Upper lobe of left lung (tissue), 6 donors: Measurements from ENCODE around the gene ABCB11. TPM values are rescaled to one million over a fixed set of nuclear protein-coding genes. Genes with fewer than 3 reads are reported as not detected.

ENCODE experiments used
- ATAC-seq, 2 donors: fragments of 200-7000 bp; cut with Tn5 transposase; one replicate each; pipeline ENCODE4 v1.9.1; 2022; ENCODE audit warnings: mild to moderate bottlenecking in 2 of 2, moderate library complexity in 2 of 2; ENCODE audit not compliant: low FRiP score in 2 of 2
- DNase-seq, 2 donors: peaks; one replicate each; pipeline ENCODE4 v3.0.0-alpha.2; 2019 to 2020
- H3K27ac ChIP-seq, 4 donors: fragments of 200-600 bp; sonication (generic); one replicate each; pipeline ENCODE4 v1.5.1; 2016 to 2019
- H3K27me3 ChIP-seq, 4 donors: fragments of 200-600 bp; sonication (generic); one replicate each; pipeline ENCODE4 v1.5.1; 2017 to 2019
- H3K36me3 ChIP-seq, 4 donors: fragments of 200-600 bp; sonication (generic); one replicate each; pipeline ENCODE4 v1.5.1; 2016 to 2019
- H3K4me1 ChIP-seq, 4 donors: fragments of 200-600 bp; sonication (generic); one replicate each; pipeline ENCODE4 v1.5.1; 2018 to 2019
- H3K4me3 ChIP-seq, 4 donors: fragments of 200-600 bp; sonication (generic); one replicate each; pipeline ENCODE4 v1.5.1; 2017 to 2019; ENCODE audit warnings: mild to moderate bottlenecking in 2 of 4, moderate library complexity in 1 of 4
- H3K9me3 ChIP-seq, 4 donors: fragments of 200-600 bp; sonication (generic); one replicate each; pipeline ENCODE4 v1.5.1; 2018 to 2019
- EP300 ChIP-seq, 4 donors: sonication (generic); formaldehyde crosslinking; IDR thresholded peaks; one replicate each; pipeline ENCODE4 v1.5.1; 2017; ENCODE audit warnings: antibody characterized with exemption in 4 of 4, control low read depth in 2 of 4
- POLR2A ChIP-seq, 4 donors: fragments of 450-650 bp; IDR thresholded peaks; one replicate each; pipeline ENCODE4 v1.5.1; 2016 to 2017; ENCODE audit warnings: antibody characterized with exemption in 4 of 4, mild to moderate bottlenecking in 2 of 4
- POLR2AphosphoS5 ChIP-seq, 2 donors: sonication (generic); formaldehyde crosslinking; IDR thresholded peaks; one replicate each; pipeline ENCODE4 v1.5.1; 2017; ENCODE audit warnings: antibody characterized with exemption in 2 of 2
- WGBS, 2 donors: methylation state at CpG; one replicate each; pipeline ENCODE4 v1.1.5; 2017 to 2018; 5-methylcytosine and 5-hydroxymethylcytosine counted together
- total RNA-seq, 6 donors: library from RNA; depleted of rRNA in 4 of 6; stranded (reverse); fragments of >200 nt in 4 of 6; gene quantifications; one replicate each; pipeline versions ENCODE4 v1.1.0 to v1.2.1, GENCODE V29; 2016 to 2021
- TF ChIP-seq, protein P1 (sequence below), 6 experiments: fragments of 450-650 bp in 4 of 6; fragments of 200-600 bp in 2 of 6; sonication (generic) in 2 of 6; IDR thresholded peaks; one replicate each; pipeline ENCODE4 v1.5.1; 2016 to 2019; ENCODE audit warnings: antibody characterized with exemption in 6 of 6
- donor health status: DM: no; HTN: no; CAD: no; lungs with moderate emphysema.
- donor health status: DM: no; HTN: yes; CAD: no; lungs with severe emphysema.

Gene ABCB11
- total RNA-seq, 6 donors from 2014 or later, result 0.03 to 3.6 TPM; not detected in 4

DNA sequence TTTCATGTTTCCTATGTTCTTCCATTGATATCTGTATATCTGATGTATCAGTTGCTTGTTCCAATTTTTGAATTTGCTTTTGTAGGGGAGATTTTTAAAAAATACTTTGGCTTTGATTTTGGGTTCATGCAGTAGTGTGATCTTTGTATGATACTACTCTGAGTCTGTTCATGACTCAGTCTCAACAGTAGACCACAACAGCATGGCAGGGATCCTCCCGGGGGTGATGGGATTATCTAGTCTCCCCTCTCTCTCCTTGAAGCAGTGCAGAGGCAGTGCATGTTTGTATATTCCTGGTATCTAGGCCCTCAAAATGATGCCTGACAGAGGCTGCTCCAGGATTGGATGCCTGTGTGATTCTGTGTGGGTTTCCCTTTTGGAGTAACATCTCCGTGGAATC, 74.7 kb downstream of the ABCB11 start:
- ATAC-seq, result no peak
- H3K27me3 ChIP-seq, result no peaks in the 10 kb centered on the region
- DNase-seq, result no peak
- WGBS, 2 donors, result 97 to 100% methylated on average over 2 of the region's 2 CpGs
- H3K4me1 ChIP-seq, result no peaks in the 10 kb centered on the region
- no peak overlapping the region for H3K27ac ChIP-seq
- no peak for TF ChIP-seq EP300 (IDR thresholded peaks at IDR 0.05)
- TF ChIP-seq POLR2A (IDR thresholded peaks at IDR 0.05), result no peak
- TF ChIP-seq, protein P1, sequence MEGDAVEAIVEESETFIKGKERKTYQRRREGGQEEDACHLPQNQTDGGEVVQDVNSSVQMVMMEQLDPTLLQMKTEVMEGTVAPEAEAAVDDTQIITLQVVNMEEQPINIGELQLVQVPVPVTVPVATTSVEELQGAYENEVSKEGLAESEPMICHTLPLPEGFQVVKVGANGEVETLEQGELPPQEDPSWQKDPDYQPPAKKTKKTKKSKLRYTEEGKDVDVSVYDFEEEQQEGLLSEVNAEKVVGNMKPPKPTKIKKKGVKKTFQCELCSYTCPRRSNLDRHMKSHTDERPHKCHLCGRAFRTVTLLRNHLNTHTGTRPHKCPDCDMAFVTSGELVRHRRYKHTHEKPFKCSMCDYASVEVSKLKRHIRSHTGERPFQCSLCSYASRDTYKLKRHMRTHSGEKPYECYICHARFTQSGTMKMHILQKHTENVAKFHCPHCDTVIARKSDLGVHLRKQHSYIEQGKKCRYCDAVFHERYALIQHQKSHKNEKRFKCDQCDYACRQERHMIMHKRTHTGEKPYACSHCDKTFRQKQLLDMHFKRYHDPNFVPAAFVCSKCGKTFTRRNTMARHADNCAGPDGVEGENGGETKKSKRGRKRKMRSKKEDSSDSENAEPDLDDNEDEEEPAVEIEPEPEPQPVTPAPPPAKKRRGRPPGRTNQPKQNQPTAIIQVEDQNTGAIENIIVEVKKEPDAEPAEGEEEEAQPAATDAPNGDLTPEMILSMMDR (IDR thresholded peaks at IDR 0.05), result no peak
- no peak for TF ChIP-seq POLR2AphosphoS5 (IDR thresholded peaks at IDR 0.05)
- no peaks in the 10 kb centered on the region for H3K36me3 ChIP-seq
- H3K9me3 ChIP-seq, result peaks cover 0 to 4% (median 0%) of the 10 kb centered on the region in 4 donors
- H3K4me3 ChIP-seq, result no peak overlapping the region

DNA sequence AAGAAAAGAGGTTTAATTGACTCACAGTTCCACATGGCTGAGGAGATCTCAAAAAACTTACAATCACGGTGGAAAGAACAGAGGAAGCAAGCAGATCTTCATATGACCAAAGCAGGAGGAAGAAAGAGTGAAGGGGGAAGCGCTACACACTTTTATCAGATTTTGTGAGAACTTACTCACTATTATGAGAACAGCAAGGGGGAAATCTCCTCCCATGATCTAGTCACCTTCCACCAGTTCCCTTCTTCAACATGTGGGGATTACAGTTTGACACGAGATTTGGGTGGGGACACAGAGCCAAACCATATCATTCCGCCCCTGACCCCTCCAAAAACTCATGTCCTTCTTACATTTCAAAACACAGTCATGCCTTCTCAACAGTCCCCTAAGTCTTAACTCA, 75.8 kb downstream of the ABCB11 start:
- TF ChIP-seq POLR2AphosphoS5 (IDR thresholded peaks at IDR 0.05), result no peak
- TF ChIP-seq, protein P1 (IDR thresholded peaks at IDR 0.05), result no peak
- no peak for TF ChIP-seq EP300 (IDR thresholded peaks at IDR 0.05)
- TF ChIP-seq POLR2A (IDR thresholded peaks at IDR 0.05), result no peak
- DNase-seq (no peak), ATAC-seq (no peak)
- WGBS, 2 donors, result 90 to 94% methylated on average over 4 of the region's 4 CpGs
- Histone ChIP-seq H3K4me1 (no peaks in the 10 kb centered on the region), H3K9me3 (peaks cover 0 to 4% (median 0%) of the 10 kb centered on the region in 4 donors), H3K36me3 (no peaks in the 10 kb centered on the region), H3K27me3 (no peaks in the 10 kb centered on the region), H3K27ac (no peak overlapping the region), H3K4me3 (no peak overlapping the region)

DNA sequence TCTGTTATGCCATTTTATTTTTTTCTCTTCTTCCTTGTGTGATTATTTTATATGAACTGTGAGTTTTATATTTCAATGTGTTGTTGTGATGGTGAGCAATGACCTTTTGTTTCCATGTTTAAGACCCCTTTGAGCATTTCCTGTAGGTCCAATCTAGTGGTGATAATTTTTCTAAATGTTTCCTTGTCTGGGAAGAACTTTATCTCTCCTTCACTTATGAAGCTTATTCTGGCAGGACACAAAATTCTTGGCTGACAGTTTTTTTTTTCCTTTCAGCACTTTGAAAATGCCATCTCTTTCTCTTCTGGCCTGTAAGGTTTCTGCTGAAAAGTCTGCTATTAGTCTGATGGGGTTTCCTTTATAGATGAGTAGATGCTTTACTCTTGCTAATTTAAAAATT, 76.9 kb downstream of the ABCB11 start:
- ATAC-seq (no peak), DNase-seq (no peak)
- TF ChIP-seq, protein P1 (IDR thresholded peaks at IDR 0.05), result no peak
- no peak for TF ChIP-seq EP300 (IDR thresholded peaks at IDR 0.05)
- no peak for TF ChIP-seq POLR2AphosphoS5 (IDR thresholded peaks at IDR 0.05)
- TF ChIP-seq POLR2A (IDR thresholded peaks at IDR 0.05), result no peak
- H3K4me3 ChIP-seq, result no peak overlapping the region
- H3K27me3 ChIP-seq, result no peaks in the 10 kb centered on the region
- H3K9me3 ChIP-seq, result peaks cover 0 to 4% (median 0%) of the 10 kb centered on the region in 4 donors
- H3K36me3 ChIP-seq, result no peaks in the 10 kb centered on the region
- no peak overlapping the region for H3K27ac ChIP-seq
- no peaks in the 10 kb centered on the region for H3K4me1 ChIP-seq

DNA sequence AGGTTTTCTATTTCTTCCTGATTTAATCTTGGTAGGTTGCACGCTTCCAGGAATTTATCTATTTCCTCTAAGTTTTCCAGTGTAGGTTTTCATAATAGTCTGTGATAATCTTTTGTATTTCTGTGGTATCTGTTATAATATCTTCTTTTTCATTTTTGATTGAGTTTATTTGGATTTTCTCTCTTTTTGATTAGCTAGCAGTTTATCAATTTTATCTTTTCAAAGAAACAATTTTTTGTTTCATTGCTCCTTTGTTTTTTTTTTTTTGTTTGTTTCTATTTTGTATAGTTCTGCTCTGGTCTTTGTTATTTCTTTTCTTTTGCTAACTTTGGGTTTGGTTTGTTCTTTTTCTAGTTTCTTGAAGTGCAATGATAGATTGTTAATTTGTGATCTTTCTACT, 78.7 kb downstream of the ABCB11 start:
- no peak for TF ChIP-seq EP300 (IDR thresholded peaks at IDR 0.05)
- no peak for TF ChIP-seq POLR2AphosphoS5 (IDR thresholded peaks at IDR 0.05)
- no peak for TF ChIP-seq POLR2A (IDR thresholded peaks at IDR 0.05)
- TF ChIP-seq, protein P1 (IDR thresholded peaks at IDR 0.05), result no peak
- no peaks in the 10 kb centered on the region for H3K27me3 ChIP-seq
- no peaks in the 10 kb centered on the region for H3K36me3 ChIP-seq
- H3K4me1 ChIP-seq, result no peaks in the 10 kb centered on the region
- no peak overlapping the region for H3K27ac ChIP-seq
- DNase-seq (no peak), ATAC-seq (no peak)
- peaks cover 0 to 4% (median 0%) of the 10 kb centered on the region in 4 donors for H3K9me3 ChIP-seq
- WGBS, 2 donors, result 85 to 93% methylated on average over 1 of the region's 1 CpG
- no peak overlapping the region for H3K4me3 ChIP-seq

DNA sequence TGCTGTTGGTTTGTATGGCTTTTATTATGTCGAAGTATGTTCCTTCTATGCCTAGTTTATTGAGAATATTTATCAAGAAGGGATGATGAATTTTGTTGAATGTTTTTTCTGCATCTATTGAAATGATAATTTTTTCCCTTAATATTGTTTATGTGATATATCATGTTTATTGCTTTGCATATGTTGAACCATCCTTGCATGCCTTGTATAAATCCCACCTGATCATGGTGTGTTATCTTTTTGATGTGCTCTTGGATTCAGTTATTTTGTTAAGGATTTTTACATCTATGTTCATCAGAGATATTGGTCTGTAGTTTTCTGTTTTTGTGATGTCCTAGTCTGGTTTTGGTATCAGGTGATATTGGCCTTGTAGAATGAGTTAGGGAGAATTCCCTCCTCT, 79.3 kb downstream of the ABCB11 start:
- peaks cover 0 to 4% (median 0%) of the 10 kb centered on the region in 4 donors for H3K9me3 ChIP-seq
- ATAC-seq (no peak), DNase-seq (no peak)
- H3K27me3 ChIP-seq, result no peaks in the 10 kb centered on the region
- TF ChIP-seq EP300 (IDR thresholded peaks at IDR 0.05) (no peak), POLR2A (IDR thresholded peaks at IDR 0.05) (no peak), POLR2AphosphoS5 (IDR thresholded peaks at IDR 0.05) (no peak)
- TF ChIP-seq, protein P1 (IDR thresholded peaks at IDR 0.05), result no peak
- H3K36me3 ChIP-seq, result no peaks in the 10 kb centered on the region
- no peak overlapping the region for H3K27ac ChIP-seq
- no peak overlapping the region for H3K4me3 ChIP-seq
- H3K4me1 ChIP-seq, result no peaks in the 10 kb centered on the region
- 85 to 86% methylated on average over 1 of the region's 1 CpG for WGBS, 2 donors
